HG02840 (cell line): Measurements from ENCODE around the gene SERINC5.

Experiments
- ATAC-seq: cut with Tn5 transposase; IDR thresholded peaks from one replicate; pipeline ENCODE4 v1.9.1; 2021; ENCODE audit warnings: mild to moderate bottlenecking, moderate library complexity, moderate number of reproducible peaks; ENCODE audit not compliant: unreplicated experiment, low FRiP score

Gene SERINC5

DNA sequence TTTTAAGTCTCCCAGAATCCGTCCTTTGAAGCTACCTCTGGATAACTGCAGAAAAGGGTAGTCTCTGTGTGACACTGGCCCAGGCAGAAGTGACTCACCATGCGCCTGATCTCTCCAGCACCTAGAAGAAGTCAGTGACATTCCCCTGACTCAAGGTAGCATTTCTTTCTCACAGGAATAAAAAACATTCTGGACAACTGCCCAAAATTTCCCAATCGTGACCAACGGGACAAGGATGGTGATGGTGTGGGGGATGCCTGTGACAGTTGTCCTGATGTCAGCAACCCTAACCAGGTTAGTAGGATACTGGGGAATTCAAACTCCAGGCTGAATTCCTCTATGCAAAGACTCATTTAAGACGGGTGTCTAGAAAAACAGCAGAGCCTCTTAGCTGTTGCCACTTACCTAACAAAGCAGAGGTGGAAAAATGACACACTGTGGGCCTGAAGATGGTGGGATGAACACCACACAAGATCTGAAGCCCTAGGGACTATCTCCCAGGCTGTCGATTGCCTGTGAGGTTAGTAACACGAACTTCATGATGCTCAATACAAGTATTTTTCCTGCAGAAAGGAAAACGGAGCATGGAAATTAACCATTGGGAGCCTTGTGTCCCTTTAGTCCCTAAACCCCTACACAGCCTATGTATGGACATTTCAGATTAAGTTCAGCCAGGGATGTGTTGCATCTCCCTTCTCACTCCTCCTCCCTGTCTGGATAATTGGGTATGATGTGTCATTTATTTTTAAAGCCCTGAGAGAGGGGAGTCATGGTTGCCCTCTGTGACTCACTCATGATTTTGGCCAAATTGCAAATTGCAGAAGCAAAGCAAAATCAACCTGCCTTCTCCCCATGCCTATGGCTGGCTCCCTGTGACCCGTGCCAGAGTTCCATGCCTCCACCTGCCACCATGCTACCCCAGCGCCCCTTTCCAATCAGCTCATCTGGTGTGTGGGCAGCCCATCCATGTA lies 183.5 kb downstream of the SERINC5 start:
- ATAC-seq: no peak

DNA sequence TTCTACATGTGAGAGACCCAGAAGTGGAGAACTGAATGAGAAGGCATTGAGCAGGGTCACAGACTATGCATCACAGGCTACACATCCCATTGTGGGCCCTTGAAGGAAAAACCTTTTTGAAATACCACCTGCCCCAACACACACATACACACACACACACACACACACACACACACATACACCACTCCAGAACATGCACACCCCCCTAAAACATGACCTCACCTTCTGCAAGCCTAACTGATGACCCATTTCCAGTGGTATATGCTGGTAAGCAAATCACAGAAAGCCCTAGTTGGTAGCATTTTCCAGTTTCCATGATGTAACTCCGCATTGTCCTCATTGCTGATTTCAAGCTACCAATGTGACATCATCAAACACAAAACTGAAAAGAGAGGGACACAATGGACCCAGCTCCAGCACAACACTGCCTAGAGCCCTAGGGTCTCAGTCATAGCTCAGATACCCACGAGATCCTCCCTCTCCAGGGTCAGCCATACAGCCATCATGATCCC lies 184.3 kb downstream of the SERINC5 start:
- no peak for ATAC-seq

GRCh38 chr5:80070338-80071056 lies 185.4 kb downstream of the SERINC5 start:
- ATAC-seq: no peak

DNA sequence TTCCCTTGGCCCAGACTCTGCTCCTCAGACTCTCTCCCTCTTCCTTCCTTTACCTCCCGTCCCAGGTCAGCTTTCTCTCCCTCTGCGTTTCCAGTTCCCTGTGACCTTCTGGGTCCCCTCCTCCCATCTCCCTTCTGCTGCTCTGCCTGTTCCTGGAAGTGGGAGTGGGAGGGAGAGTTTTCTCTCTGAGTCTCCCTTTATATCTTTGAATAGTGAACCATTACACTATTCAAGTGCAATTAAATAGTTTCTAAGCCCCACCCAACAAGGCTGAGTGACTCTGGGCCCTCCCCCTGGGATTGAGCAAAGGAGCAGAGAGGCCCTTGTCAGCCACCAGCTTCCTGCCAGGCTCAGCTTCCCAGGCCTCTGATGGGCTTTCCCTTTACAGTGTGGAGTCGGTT lies 185.9 kb downstream of the SERINC5 start:
- no peak for ATAC-seq

DNA sequence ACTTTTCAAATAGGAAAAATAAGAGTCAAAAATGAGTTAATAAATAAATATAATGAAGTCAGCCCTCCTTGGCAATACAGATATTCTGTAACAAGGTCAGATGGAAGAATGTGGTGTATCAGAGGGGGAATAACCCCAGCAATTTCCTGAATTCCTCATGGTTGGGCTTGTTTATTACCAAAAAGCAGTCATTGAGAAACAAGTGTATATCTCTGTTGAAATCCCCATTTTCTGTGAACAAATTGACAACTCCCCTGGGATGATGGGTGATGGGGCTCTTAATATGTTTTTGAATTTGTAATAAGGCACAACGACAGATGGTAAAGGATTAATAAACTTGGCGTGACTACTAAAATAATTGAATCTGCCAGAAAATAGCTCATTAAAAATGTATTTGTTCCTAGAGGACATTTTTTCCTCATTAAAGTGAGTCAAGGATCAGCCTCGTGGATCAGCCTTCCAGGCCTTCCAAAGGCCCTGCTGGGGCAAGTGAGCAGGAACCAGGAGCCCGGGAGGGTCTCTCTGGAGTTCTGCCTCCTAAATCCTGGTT lies 186.5 kb downstream of the SERINC5 start:
- ATAC-seq: no peak

DNA sequence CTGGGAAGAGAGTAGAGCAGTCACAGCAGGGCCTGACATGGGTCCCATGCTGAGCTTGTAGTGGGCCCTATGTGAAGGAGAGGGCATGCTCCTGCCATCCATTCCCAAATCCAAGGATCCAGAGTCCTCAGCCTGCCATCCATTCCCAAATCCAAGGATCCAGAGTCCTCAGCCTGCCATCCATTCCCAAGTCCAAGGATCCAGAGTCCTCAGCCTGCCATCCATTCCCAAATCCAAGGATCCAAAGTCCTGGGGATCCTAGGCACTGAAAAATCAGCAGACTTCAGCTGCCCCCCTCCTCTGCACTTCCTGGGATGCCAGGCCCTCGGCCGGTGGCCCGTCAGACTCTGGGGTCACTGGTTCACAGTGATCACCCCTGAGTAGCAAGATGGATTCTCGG lies 187.1 kb downstream of the SERINC5 start:
- ATAC-seq: no peak

- ATAC-seq: no peak
These were observed 187.6 kb downstream of the SERINC5 start for GRCh38 chr5:80068246-80068636.

DNA sequence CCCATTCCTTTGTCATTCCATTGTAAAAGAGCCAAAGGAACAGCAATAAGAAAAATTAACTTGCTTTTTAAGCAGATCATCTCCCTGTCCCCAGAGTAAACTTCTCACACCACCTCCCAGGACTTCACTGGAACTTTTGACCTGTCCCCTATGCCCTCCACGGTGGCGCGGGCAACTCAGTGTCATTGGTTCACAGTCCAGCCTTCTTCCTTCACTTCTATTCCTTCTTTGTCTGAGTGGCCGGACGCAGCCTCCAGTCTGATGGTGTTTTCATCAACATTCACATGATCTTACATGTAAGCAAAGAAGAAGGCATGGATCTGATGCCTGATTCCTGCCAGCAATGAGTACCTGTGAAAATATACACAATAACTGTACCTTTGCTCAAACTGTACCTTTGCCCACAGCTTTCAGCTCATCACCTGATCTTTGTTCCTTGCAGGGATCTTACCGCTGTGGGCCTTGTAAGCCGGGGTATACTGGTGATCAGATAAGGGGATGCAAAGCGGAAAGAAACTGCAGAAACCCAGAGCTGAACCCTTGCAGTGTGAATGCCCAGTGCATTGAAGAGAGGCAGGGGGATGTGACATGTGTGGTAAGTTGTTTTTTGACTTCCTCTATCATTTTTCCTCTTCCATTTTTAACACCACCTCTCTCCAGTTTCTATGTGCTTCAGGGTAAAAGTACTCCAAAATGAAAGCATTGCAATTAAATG lies 188.2 kb downstream of the SERINC5 start:
- no peak for ATAC-seq

DNA sequence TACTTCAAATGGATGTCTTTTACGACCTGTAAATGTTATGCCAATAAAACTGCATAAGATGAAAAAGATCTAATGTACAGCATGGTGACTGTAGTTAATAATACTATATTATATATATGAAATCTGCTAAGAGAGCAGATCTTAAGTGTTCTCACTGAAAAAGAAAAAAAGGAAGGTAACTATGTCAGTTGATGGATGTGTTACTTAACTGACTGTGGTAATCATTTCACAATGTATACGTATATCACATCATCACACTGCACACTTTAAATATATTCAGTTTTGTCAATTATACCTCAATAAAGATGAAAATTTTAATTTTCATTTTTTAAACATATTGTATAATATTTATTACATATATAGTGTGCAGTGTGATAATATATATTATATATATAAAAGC lies 188.8 kb downstream of the SERINC5 start:
- ATAC-seq: no peak

GRCh38 chr5:80064124-80064523 lies 191.7 kb downstream of the SERINC5 start:
- no peak for ATAC-seq
